NCI-H2196 treated with DMSO at 0.1 percent for 48 hours (cell line): Measurements from ENCODE around the gene AFMID.
A peak's percentile ranks its signal among the peaks of the same experiment; 100 is the strongest.
"Not testable (repeated sequence)": the region's sequence is repeated elsewhere in the genome, so short reads cannot be mapped to it uniquely, and the experiment has no call there.

Source experiments
- DNase-seq: peaks from one replicate; lab custom pipeline; 2025; ENCODE audit not compliant: unreplicated experiment; lab: John Stamatoyannopoulos, UW

The AFMID gene

DNA sequence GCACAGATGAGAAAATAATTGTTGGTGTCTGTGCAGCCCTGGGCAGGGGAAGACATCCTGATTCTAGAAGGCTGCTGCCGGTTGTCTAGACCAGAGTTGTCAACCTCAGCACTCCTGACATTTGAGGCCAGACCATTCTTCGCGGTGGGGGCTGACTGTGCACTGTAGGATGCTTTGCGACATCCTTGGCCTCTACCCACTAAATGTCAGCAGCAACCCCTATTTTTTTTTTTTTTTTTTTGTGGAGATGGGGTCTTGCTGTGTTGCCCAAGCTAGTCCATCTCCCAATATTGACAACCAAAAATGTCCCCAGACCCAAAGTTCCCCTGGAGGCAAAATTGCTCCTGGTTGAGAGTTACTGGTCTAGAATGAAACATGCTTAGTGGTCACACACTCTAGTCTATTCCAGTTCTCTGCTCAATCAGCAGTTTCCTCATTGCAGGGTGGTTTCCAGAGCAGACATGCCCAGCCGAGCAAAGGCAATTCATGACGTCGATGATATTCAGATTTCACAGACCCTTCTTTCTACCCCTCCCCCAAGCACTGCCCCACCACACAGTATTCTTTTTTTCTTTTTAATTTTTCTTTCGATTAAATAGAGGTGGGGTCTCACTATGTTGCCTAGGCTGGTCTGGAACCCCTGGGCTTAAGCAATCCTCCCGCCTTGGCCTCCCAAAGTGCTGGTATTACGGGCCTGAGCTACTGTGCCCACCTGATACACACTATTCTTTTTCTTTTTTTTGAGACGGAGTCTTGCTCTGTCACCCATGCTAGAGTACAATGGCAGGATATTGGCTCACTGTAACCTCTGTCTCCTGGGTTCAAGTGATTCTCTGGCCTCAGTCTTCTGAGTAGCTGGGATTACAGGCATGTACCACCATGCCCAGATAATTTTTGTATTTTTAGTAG, 32.0 kb upstream of the AFMID start:
- no peak for DNase-seq

DNA sequence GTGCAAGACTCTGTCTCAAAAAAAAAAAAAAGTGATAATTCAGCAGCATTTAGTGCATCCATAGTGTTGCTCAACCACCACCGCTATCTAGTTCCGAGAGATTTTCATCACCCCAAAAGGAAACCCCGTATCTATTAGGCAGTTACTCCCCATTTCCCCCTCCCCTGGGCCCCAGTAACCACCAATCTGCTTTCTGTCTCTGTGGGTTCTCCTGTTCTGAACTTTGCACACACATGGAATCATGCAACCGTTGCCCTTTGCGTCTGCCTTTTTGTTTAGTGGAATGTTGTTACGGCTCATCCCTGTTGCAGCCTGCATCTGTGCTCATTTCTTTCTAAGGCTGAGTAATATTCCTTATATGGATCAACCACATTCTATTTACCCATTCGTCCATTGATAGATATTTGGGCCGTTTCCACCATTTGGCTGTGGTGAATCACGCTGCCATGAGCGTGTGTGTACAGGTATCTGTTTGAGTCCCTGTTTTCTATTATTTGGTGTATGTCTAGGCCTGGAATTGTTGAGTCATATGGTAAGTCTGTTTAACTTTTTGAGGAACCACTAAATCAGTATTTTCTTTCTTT, 27.5 kb upstream of the AFMID start:
- DNase-seq, result no peak

DNA sequence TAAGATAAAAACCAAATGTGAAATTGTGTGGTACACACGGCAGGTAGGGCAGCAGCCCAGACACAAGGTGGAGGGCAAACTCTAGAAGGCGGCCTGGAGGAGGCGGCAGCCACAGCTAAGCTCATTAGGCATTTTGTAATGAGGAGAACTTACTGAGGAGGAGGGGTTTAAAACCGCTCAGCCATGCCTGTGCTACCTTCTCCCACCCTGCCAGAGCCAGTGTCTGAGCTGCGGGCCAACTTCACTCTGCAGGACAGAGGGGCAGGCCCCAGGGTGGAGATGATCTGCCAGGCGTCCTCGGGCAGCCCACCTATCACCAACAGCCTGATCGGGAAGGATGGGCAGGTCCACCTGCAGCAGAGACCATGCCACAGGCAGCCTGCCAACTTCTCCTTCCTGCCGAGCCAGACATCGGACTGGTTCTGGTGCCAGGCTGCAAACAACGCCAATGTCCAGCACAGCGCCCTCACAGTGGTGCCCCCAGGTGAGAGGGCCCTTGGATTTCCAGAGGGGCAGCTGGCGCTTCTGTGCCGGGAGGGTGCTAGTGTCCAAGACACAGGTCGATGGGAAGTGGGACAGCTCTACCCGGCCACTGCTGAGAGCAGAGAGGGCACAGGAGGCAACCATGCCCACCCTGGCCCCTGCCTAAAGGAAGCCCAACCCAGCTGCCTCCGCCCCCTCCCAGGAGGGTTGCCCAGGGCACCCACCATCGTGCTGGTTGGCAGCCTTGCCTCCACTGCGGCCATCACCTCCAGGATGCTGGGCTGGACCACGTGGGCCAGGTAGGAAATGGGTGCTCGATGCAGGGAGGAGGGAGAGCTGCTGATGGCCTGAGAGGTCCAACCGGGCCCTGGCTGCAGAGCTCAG, 23.0 kb upstream of the AFMID start:
- DNase-seq, result peak; percentile 81

DNA sequence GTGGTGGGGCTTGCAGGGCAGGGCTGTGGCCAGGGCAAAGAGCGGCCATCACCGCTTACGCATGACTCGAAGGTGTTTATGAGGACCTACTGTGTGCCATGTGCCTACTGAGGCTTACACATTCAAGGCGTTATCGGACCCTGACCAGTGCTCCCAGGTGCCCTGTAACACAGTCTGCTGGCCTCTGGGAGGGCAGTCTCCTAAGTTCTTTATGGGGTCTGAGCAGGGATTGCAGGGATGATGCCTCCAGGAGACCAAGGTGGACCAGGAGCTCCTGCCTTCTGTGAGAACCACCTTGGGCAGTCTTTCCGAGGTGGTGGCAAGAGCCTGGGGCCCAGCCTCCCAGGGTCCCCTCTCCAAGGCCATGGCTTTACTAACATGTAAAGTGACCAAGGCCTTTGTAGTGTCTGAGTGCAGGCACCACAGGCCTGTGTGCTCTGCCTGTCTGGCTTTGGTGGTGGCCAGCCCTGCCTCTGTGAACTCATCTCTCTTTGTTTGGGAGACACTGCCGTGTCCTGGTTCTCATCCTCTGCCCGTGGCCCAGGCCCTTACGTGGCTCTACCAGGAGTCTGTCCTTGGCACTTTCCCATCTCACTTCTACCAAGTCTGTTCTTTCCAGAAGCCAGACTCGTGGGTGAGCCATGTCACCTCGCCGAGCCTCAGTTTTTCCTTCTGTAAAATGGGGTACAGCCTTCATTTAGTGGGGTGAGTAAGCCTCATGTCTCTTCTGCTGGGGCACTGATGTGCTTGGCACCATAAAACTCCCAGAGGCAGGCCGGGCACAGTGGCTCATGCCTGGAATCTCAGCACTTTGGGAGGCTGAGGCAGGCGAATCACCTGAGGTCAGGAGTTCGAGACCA, 22.2 kb upstream of the AFMID start:
- no peak for DNase-seq

DNA sequence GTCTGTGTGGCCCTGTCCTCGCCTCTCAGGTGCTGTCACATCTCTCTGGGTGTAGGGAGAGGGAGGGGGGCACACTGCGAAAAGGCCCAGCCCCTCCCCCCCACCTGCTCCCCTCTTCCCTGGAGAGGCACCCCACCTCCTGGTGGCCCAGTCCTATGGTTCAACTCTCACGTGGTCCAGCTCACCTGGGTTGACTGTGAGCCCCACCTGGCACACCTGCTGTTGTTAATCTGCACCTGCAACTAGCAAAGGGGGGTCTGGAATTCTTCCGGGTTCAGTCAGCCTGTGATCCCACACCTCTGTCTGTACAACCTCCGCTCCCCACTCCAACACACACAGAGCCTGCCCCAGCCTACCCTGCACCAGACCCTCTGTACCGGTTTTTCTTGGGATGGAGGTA, 20.7 kb upstream of the AFMID start:
- DNase-seq, result no peak

DNA sequence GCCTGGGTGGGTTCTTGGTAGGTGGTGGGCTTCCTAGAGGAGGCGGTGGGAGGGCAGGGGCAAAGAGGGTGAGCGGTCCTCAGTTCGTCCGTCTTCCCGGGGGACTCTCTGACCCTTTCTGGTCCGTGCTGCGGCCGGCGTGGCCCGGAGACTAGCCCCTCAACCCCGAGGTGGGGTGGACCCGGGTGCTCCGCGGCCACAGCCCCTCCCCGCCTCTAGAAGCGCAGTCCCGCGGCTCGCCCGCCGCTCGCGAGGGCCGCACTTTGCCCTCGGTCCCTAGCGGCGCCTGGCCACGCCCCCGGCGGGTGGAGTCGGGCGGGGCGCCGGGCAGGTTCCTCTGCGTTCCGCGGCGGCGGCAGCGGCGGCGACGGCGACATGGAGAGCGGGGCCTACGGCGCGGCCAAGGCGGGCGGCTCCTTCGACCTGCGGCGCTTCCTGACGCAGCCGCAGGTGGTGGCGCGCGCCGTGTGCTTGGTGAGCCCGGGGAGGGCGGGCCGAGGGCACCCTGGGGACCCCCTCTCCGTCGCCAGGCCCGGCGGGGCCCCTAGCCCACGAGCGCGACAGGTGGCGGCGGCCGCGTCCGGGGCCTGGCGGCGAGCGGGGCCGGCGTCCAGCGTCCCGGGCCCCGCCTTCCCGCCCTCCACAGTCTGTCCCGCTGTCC, 18.8 kb upstream of the AFMID start, which contains the start of gene SYNGR2:
TSS of gene SYNGR2 (plus strand) at position 340 of the 661 bp plus-strand sequence. CDS start at position 376, 36 bp downstream.
- DNase-seq, result peak; percentile 76

DNA sequence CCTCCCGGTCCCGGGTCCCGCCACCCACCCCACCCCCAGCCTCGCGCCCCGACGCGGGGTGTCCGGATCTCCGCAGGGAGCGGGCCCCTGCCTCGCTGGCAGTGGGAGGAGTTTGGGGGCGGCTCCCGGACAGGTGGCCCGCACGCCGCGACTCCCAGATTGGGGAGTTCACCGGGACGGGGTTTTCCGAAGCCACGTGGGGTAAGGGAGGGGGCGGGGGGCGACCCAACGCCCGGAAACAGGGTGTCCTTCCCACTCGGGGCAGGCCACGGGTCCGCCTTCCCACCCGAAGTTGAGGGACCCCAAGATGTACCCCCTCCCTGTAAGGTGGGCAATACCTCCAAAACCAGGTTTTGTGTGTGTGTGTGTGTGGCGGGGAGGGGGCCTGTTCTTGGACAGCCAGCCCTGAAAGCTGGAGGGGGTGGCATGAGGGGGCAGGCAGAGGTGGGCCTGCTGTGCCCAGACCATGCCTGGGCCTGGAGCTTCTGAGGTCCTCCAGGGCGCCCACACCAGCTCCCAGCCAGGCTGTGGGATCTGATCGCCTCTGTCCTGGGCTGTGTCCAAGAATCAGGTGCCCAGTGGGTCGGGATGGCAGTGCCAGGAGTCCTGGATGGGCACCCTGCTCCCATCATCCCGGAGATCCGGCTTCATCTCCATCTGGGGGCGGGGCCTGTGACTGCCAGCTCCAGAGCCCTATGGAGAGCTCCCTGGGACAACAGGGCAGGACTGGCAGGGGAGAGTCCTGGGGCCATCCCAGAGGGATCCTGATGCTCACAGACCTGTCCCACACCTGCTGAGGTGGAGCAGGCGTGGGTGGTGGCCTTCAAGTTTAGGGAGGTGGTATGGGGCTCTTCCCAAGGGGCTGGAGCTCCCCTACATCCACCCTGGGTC, 18.0 kb upstream of the AFMID start:
- peak; percentile 62 for DNase-seq

DNA sequence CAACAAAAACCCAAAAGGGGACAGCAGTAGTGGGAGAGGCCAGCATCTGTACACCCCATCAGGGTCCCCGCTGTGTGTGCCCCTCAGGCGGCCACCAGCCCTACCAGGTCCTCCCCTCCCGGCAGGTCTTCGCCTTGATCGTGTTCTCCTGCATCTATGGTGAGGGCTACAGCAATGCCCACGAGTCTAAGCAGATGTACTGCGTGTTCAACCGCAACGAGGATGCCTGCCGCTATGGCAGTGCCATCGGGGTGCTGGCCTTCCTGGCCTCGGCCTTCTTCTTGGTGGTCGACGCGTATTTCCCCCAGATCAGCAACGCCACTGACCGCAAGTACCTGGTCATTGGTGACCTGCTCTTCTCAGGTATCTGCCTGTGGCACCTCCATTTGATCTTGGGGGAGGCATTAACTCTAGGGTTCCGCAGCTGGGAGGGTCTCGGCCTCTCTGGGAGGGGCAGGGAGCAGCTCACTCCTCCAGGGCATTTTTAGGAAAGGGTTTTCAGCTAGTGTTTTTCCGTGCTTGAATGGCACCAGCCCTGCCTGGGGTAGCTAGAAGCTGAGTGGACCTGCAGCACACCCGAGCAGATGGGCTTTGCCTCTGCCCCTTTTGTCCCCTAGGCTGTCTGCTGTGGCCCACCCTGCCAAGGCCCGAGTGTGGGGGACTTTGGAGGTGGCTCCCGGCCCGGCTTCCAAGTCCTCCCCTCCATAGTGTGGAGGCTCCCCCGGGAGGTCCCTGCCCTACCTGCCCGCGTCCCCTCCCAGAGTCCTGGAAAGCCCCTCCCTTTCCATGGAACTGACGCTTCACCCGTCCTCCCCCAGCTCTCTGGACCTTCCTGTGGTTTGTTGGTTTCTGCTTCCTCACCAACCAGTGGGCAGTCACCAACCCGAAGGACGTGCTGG, 16.2 kb upstream of the AFMID start:
- DNase-seq, result no peak

DNA sequence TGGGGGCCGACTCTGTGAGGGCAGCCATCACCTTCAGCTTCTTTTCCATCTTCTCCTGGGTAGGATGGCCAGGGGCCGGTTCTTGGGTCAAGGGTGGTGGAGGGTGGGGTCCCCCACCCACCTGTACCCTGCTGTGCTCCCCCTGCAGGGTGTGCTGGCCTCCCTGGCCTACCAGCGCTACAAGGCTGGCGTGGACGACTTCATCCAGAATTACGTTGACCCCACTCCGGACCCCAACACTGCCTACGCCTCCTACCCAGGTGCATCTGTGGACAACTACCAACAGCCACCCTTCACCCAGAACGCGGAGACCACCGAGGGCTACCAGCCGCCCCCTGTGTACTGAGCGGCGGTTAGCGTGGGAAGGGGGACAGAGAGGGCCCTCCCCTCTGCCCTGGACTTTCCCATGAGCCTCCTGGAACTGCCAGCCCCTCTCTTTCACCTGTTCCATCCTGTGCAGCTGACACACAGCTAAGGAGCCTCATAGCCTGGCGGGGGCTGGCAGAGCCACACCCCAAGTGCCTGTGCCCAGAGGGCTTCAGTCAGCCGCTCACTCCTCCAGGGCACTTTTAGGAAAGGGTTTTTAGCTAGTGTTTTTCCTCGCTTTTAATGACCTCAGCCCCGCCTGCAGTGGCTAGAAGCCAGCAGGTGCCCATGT, 15.4 kb upstream of the AFMID start:
- DNase-seq, result not testable (repeated sequence)

DNA sequence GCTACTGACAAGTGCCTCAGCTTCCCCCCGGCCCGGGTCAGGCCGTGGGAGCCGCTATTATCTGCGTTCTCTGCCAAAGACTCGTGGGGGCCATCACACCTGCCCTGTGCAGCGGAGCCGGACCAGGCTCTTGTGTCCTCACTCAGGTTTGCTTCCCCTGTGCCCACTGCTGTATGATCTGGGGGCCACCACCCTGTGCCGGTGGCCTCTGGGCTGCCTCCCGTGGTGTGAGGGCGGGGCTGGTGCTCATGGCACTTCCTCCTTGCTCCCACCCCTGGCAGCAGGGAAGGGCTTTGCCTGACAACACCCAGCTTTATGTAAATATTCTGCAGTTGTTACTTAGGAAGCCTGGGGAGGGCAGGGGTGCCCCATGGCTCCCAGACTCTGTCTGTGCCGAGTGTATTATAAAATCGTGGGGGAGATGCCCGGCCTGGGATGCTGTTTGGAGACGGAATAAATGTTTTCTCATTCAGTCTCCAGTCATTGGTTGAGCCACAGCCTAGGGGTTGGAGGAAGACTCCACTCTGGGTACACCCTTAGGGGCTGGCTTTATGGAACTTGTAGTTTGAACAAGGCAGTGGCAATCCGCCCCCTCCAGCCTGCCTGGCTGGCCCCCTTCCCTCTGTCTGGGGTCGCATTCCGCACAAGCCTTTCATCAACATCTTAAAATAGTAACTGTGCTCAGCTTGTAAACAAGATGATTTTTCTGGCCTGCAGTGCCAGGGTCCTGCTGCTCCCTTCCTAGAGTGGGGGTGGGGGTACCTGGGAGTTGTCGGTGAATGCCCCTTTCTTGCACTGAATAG, 14.7 kb upstream of the AFMID start:
- no peak for DNase-seq

DNA sequence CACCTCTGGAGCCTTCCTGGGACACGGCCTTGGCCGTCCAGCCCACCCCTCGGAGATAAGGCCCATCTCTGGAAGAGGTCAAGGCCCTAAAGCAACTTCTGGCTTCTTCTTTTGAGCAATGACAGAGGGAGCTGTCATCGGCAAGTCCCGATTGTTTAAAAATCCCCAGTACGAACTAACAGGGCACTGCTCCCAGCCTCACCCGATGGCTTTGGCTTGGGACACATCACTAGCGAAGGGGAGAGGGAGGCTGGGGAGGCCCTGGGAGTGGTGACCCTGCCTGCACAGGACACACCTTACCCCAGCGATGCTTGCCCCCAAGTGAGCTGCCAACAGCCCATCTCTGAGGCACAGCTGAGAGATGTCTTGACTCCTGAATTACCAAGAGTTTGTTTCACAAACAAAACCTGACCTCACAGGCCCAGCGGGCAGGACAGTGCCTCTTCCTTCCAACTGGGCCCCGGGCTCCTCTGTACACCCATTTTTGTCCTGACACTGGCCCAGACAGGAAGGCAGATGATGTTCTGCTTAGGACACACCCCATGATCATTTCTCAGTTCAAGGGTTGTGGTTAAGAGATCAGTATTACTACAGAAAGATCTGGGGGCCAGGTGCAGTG, 14.0 kb upstream of the AFMID start:
- DNase-seq, result no peak

DNA sequence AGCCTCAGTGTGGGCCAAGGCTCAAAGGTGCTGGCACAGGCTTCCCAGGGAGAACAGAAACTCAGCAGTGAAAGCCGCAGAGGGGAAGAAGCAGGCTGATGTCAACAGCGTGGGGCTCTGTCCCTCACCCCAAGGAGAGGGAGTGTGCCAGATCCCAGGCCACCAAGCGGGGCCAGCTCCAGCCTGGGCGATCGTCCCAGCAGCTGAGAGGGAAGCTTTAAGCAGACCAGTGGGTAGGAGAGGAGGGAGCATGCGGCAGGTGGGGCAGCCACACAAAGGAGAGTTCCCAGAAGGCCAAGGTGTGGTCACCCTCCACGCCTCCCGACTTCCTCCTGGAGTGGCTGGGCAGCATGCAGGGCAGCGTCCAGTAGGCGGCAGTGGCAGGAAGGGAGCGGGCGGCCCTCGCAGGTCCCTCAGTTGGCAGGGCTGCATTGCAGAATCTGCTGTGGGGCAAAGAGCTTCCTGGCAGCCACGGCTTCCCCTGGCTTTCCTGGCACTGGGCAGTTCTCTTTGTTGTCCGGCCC, 12.8 kb upstream of the AFMID start:
- peak; percentile 99 for DNase-seq

DNA sequence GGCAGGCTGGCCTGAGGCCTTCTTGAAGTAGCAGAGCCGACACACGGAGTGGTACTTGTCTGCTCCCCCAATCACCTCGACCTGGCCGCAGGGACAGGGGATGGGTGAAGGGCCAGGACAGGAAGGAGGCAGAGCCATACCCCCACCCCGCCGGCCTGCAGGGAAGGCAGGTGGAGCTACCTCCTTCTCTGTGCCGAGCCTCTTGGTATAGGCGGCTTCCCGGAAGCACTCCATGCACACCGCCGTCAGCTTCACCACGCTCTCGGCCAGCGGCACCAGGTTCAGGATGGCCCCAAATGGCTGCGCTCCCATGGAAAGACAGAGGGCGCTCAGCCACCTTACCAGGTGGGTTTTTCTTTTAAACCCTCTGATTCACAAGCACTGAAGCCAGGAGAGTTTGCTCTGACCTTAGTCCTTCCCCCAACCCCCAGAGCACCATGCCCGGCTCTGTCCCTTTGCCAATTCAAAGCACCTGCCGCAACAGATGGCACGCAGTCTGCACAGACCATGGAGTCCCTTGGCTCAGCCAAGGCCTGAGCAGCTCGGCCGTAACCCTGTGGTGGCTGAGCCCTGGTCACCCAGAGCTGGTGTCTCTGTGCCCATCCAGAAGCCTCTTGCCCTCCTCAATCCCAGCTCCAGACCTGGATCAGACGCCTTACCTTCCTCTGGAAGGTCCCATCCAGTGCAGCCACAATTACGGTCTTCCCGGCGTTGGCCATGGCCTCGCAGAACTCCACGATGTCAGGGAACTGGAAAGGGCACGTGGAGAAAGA, 12.1 kb upstream of the AFMID start:
- DNase-seq, result peak; percentile 98

DNA sequence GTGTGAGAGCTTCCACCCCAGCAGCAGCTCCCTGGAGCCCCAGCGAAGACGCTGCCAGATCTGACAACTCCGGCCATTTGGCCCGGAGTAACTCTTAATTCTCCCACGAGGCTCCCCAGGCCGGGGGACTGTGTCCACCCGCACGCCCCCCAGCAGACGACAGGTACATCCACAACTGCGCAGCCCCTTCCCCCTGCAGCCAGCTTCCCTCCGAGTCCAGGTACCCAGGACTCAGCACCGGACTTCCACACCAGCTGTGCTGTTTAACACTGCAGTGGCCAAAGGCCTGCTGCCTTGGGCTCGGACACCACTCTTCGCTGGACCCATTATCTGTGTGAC, 11.6 kb upstream of the AFMID start:
- no peak for DNase-seq

DNA sequence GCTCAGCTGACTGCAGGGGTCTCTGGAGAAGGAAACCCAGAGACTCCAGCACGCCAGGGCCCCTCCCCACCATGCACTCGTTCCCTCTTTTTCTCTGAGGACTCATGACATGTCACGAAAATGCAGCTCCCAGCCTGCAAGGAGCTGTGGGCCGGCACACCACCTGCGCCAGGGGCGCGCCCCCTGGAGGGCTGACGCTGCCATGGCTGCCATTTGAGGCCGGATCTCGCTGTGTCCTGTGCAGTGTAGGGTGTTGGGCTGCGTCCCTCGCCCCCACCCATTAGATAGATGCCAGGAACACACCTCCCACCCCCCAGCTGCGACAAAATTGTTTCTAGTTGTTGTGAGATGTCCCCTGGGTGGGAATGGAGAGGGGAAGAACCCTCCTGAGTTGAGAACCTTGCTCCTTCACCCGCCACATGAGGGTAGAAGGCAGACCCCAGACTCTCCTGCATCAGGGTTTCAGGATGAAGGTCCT, 10.6 kb upstream of the AFMID start:
- no peak for DNase-seq
